IPS DF 6.9 (cell line): Measurements from ENCODE around the gene HNF4A.
"Not testable (repeated sequence)": the region's sequence is repeated elsewhere in the genome, so short reads cannot be mapped to it uniquely, and the experiment has no call there.

Experiments
- DNase-seq: peaks from one replicate; pipeline ENCODE4 v3.0.0-alpha.2; 2013; ENCODE audit warnings: low read depth, low spot score
- H3K27ac ChIP-seq: one replicate; pipeline ENCODE4 v1.5.1; 2013; ENCODE audit warnings: low read length, control low read depth
- H3K27me3 ChIP-seq: 2 replicates; pipeline ENCODE4 v1.6.1; 2013; ENCODE audit warnings: mild to moderate bottlenecking, low read length; ENCODE audit not compliant: control insufficient read depth, insufficient read depth
- H3K36me3 ChIP-seq: 2 replicates; pipeline ENCODE4 v1.6.1; 2013; ENCODE audit warnings: low read length; ENCODE audit not compliant: control insufficient read depth, insufficient read depth
- H3K4me1 ChIP-seq: 2 replicates; pipeline ENCODE4 v1.6.1; 2013; ENCODE audit warnings: low read length; ENCODE audit not compliant: control insufficient read depth, insufficient read depth
- H3K4me3 ChIP-seq: 2 replicates; pipeline ENCODE4 v1.5.1; 2013; ENCODE audit warnings: mild to moderate bottlenecking, low read length
- H3K9me3 ChIP-seq: 2 replicates; pipeline ENCODE4 v1.6.1; 2013; ENCODE audit warnings: low read length, inconsistent platforms; ENCODE audit not compliant: control insufficient read depth, insufficient read depth
- WGBS: extraction: QIAGEN DNeasy Blood & Tissue Kit; methylation state at CpG from one replicate; pipeline ENCODE4 v1.1.7; 2013; ENCODE audit warnings: mixed read lengths, missing lambda C conversion rate; ENCODE audit not compliant: insufficient read length, insufficient coverage; 5-methylcytosine and 5-hydroxymethylcytosine counted together

Gene HNF4A

DNA sequence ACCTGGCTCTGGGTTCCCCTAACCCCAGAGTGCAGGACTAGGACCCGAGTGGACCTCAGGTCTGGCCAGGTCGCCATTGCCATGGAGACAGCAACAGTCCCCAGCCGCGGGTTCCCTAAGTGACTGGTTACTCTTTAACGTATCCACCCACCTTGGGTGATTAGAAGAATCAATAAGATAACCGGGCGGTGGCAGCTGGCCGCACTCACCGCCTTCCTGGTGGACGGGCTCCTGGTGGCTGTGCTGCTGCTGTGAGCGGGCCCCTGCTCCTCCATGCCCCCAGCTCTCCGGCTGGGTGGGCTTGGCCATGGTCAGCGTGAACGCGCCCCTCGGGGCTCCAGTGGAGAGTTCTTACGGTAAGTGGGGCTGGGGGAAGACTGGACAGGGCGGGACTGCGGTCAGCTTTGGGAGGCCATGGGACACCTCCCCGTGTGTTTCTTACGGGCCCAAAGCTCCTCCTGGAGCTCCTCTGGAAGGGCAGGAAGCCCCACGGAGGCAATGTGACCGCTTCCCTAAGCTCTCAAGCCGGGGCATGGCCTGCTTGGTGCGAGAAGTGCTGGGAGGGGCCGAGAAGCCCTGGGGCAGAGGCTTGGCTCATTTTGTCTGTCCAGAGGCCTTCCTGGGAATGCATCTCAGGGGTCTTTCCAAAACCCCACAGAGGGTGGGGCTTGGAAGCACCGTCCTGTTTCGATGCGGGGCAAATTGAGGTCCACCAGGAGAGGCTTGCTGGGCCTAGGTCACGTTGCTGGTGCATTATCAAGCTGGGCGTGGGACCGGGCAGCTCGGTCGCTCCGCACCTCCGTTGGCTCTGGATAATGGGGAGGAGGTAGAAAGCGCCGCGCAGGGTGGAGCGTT lies at the start of gene HNF4A:
TSS of gene HNF4A (plus strand) at position 202 of the 855 bp plus-strand sequence. CDS start at position 308, 106 bp downstream.
- DNase-seq = no peak
- Histone ChIP-seq H3K36me3 (no peaks in the 10 kb centered on the region), H3K27ac (no peak within 1 kb of the TSS), H3K9me3 (no peaks in the 10 kb centered on the region), H3K27me3 (no peaks in the 10 kb centered on the region), H3K4me1 (no peaks in the 10 kb centered on the region), H3K4me3 (no peak within 1 kb of the TSS)
- WGBS = no CpG with 5 or more reads among the region's 40 CpGs

DNA sequence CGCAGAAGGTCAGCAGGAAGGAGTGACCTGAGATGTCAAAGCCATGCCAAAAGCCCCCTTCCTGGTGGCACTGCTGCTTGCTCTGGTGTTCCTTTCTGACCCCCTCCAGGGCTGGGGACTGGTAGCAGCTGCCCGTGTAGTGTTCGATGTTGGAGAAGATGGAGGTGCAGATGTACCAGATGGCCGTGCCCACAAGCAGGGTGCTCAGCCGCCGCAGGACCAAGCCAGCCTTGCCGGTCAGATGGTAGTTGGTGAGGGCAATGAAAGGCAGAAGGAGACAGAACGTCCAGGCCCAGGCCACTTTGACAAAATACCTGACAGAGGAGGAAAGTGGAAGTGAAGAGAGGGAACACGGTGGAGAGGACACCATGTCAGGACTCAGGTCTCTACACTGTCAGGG lies 48.6 kb upstream of the HNF4A start:
- H3K36me3 ChIP-seq = no peaks in the 10 kb centered on the region
- no CpG with 5 or more reads among the region's 9 CpGs for WGBS
- H3K27ac ChIP-seq = no peak overlapping the region
- no peaks in the 10 kb centered on the region for H3K27me3 ChIP-seq
- H3K4me1 ChIP-seq = 0 out of 2 replicates have a peak, but pooled peaks cover 2% of the 10 kb centered on the region
- no peak for DNase-seq
- no peaks in the 10 kb centered on the region for H3K9me3 ChIP-seq
- H3K4me3 ChIP-seq = no peak overlapping the region

DNA sequence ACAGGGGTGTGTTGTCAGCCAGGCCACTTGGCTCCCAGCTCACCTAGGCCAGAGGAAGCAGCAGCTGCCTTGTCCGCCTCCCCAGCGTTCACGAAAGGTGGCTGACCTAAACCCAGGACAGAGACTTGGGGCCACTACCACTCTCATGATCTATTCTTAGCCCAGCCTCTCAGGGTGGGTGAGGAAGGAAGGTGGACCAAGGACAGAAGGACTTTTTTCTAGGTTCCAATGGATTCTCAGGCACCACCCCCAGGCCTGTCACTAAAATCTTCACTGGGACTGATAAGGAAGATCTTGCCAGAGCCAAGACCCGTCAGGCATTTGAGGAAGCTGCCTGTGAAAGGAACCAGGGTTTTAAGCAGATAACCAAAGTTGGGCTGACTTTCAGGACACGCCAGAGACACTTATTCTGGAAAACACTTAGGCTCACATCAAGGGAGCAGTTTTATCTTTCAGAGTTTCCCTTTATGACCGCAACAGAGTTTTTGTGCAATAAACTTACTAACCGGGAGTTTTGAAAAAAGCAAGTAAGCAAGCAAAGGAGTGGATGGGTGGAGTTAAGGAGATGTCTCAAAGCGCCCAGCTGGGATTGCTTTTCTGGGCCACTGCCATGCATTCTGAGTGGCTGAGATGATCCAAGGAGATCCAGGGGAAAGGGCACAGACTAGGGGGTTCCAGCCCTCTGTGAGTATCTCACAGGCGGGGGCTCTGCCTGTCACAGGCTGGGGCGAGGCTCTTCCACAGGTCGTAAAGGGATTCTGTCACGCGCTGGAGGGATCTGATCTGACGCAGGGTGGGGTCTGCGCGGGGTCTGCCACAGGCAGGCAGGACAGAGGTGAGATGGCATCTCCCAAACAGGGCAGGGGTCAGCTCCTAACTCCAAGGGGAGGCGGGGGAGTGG lies 45.5 kb upstream of the HNF4A start:
- Histone ChIP-seq H3K27me3 (no peaks in the 10 kb centered on the region), H3K9me3 (no peaks in the 10 kb centered on the region), H3K36me3 (no peaks in the 10 kb centered on the region), H3K4me3 (peak overlapping the region; percentile 89; the same call in 1 of the 2 replicates), H3K27ac (no peak overlapping the region), H3K4me1 (0 out of 2 replicates have a peak, but pooled peaks cover 2% of the 10 kb centered on the region)
- DNase-seq = no peak
- no CpG with 5 or more reads among the region's 17 CpGs for WGBS

DNA sequence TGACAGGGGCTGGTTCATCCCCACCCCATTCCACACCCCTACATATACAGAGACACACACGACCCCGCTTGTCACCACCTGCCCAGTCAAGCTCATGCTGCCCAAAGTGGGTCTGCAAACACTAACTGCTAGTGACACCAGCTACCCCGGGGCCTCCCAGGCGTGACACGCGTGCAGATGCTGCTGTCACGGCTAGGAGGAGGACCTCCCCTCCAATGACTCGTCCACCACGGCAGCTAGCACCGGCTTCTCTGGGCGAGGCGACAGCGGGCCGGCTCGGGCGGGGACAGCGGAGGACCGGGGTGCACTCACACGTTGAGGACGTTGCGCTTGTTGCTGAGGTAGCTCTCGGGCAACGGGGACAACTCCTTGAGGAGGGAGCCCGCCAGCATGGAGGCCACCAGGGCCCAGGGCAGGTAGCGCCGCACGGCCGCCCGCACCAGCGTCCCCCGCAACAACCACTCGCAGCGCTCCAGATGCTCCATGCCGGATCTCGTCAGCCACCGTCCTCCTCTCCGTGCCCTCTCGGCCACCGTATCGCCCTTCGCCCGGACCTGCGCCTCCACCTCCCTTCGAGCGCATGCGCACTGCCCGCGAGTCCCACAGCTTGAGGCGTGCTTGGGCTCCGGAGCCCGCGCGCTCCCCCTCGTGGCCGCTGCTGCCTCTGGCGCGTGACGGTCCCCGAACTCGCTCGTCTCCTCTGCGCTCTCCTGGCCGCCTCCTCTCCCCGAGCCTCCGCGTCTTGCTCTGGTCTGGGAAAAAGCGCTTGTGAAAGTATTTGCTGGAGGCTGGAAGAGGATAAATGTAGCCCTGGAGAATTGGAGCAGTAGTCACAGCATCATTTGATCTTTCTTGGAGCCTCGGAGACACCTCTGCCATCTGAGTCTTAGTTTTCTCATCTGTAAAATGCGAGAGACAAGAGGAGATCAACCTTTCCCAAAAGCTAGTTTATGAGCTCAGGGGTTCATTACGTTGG lies 44.5 kb upstream of the HNF4A start, which contains the start of gene FITM2:
TSS of gene FITM2 (minus strand) at position 539 of the 976 bp plus-strand sequence. CDS start at position 485, 54 bp downstream.
- DNase-seq = peak; percentile 96
- Histone ChIP-seq H3K9me3 (no peaks in the 10 kb centered on the region), H3K27me3 (no peaks in the 10 kb centered on the region), H3K4me3 (peak within 1 kb of the TSS; percentile 89), H3K36me3 (no peaks in the 10 kb centered on the region), H3K4me1 (0 out of 2 replicates have a peak, but pooled peaks cover 2% of the 10 kb centered on the region), H3K27ac (no peak within 1 kb of the TSS)
- no CpG with 5 or more reads among the region's 70 CpGs for WGBS

DNA sequence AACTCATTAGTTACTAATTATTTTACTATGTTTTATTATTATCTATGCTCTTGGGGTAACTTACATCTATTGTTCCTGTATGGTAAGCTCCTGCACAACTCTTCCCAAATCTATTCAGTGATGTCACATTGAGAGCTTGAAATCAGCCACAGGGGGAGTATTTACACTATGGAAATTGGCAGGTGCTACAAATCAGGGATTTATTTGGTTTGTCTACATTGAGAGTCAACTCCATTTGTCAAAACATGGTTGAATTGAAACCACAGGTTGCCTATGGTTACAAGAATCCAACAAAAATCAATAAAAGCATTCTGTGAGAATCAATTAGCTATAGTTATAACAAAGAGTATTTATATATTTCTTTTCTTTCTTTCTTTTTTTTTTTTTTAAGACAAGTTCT lies 40.6 kb upstream of the HNF4A start:
- 0 out of 2 replicates have a peak, but pooled peaks cover 2% of the 10 kb centered on the region for H3K4me1 ChIP-seq
- H3K27ac ChIP-seq = no peak overlapping the region
- H3K36me3 ChIP-seq = no peaks in the 10 kb centered on the region
- no peaks in the 10 kb centered on the region for H3K27me3 ChIP-seq
- no peak for DNase-seq
- no peak overlapping the region for H3K4me3 ChIP-seq
- H3K9me3 ChIP-seq = no peaks in the 10 kb centered on the region

DNA sequence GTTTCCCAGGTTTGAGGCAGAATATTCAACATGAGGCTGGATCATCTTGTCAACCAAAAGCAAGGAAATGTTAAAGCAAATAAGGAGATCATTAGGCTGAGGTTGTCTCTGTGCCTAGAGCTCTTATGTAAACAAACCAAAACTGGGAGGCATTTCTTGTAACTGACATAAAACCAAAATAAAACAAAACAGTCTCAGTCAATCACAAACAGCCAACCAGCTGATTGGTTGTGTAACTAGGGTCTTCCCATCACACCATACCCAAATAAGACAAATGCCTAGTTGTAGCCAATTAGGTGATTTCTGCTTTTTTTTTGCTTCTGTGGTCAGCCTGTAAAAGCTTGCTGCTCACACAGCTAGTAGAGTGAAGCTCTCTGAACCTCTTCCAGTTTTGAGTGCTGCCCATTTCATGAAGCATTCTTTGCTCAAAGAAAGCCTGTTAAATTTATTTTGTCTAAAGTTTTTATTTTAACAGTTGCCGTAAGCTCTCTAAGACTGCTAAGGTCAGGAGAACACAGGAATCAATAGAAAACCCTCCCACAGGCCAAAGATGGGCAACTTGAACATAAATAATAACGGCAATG lies 35.6 kb upstream of the HNF4A start:
- H3K9me3 ChIP-seq = no peaks in the 10 kb centered on the region
- no peaks in the 10 kb centered on the region for H3K27me3 ChIP-seq
- no peak overlapping the region for H3K27ac ChIP-seq
- WGBS = no CpG with 5 or more reads among the region's 2 CpGs
- no peak overlapping the region for H3K4me3 ChIP-seq
- H3K36me3 ChIP-seq = no peaks in the 10 kb centered on the region
- H3K4me1 ChIP-seq = peaks cover 4% of the 10 kb centered on the region
- DNase-seq = no peak

DNA sequence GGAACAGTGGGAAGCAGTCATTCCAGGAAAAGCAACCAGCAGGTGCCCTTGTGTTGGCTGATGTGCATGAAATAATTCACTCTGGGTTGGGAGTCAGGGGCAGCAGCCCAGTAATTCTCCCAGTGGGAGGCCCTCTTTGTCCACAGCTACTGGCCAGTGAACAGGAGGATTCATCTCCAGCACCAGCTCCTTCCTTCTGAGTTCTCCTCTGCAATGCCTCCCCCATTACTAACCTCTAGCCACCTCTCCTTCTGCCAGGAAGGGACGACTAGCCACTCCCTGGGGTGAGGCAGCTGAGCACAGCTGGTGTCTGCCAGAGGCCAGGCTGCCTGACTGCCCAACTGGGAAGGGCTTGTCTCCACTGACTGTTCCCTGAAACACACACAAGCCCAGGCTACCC lies 31.2 kb upstream of the HNF4A start:
- Histone ChIP-seq H3K27me3 (no peaks in the 10 kb centered on the region), H3K4me3 (no peak overlapping the region), H3K27ac (no peak overlapping the region), H3K36me3 (no peaks in the 10 kb centered on the region), H3K4me1 (peaks cover 6% of the 10 kb centered on the region), H3K9me3 (no peaks in the 10 kb centered on the region)
- no CpG with 5 or more reads among the region's 1 CpG for WGBS
- DNase-seq = no peak

DNA sequence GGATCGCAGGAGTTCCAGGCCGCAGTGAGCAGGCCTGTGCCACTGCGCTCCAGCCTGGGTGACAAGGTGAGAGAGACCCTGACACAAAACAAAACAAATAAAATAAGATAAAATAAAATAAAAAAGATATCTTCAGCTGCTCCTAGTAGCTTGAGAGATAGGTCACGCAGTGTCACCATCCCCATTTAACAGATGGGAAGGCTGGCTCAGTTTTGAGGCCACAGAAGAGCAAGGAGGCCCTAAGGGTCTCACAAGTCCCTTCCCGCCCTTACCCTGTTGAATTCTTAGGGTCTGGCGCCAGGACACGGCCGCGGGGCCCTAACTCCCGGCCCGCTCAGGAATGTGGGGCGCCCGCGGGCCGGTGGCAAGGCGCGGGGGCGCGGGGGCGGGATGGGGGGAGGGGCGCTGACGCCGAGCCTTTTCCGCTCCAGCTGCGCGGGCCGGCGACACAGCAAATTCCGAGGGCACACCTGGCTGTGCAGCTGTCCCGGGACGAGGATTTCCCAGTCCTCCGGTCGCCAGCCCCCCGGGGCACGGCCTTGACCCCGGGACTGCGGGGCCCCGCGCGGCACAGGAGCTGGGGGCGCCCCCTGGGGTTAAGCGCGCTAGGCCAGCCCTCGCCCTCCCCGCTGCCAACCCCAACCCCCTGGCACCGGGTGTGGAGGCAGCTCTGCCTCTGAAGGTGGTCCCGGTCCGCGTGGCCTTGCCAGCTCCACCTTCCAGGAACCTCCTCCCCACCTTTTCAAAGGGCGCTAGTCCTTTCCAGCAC lies 28.9 kb upstream of the HNF4A start:
- H3K4me1 ChIP-seq = peaks cover 6% of the 10 kb centered on the region
- H3K4me3 ChIP-seq = peak overlapping the region; percentile 27; the same call in 1 of the 2 replicates
- H3K9me3 ChIP-seq = no peaks in the 10 kb centered on the region
- DNase-seq = no peak
- H3K27me3 ChIP-seq = no peaks in the 10 kb centered on the region
- no peaks in the 10 kb centered on the region for H3K36me3 ChIP-seq
- no CpG with 5 or more reads among the region's 50 CpGs for WGBS
- H3K27ac ChIP-seq = no peak overlapping the region

DNA sequence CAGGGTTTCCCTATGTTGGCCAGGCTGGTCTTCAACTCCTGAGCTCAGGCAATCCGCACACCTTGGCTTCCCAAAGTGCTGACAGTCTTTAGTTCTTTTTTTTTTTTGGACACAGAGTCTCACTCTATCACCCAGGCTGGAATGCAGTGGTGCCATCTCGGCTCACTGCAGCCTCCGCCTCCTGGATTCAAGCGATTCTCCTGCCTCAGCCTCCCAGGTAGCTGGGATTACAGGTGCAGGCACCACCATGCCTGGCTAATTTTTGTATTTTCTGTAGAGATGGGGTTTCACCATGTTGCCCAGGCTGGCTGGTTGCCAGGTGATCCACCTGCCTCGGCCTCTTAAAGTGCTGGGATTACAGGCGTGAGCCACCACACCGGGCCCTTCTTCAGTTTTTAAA lies 27.8 kb upstream of the HNF4A start:
- no CpG with 5 or more reads among the region's 7 CpGs for WGBS
- not testable (repeated sequence) for H3K4me3 ChIP-seq, H3K27me3 ChIP-seq, H3K27ac ChIP-seq, H3K4me1 ChIP-seq, DNase-seq, H3K36me3 ChIP-seq, H3K9me3 ChIP-seq
